SK-N-SH (cell line): ENCODE measurements around the gene CDH13. TPM values are rescaled to one million over a fixed set of nuclear protein-coding genes. Genes with fewer than 3 reads are reported as not detected.

Experiments
- CTCF ChIA-PET: fragments of 300-600, 350-600 bp; formaldehyde crosslinking; extraction: SDS; loops from one replicate; lab custom pipeline; 2021; lab: Yijun Ruan, JAX
- POLR2A ChIA-PET: fragments of 350-600 bp; sonication (Branson Sonifier 250); formaldehyde crosslinking; extraction: SDS; loops from one replicate; lab custom pipeline; 2020; ENCODE audit warnings: antibody characterized with exemption, inconsistent platforms; lab: Yijun Ruan, JAX
- DNase-seq: peaks from one replicate; pipeline ENCODE4 v3.0.0; 2012
- H2AFZ ChIP-seq: fragments of 200-600 bp; sonication (generic); 2 replicates; pipeline ENCODE4 v1.8.1; 2016; ENCODE audit warnings: antibody characterized with exemption, mild to moderate bottlenecking, low read depth
- H3F3A ChIP-seq: fragments of 200-600 bp; sonication (generic); replicated peaks from 2 replicates; pipeline ENCODE3; 2016; ENCODE audit warnings: antibody characterized with exemption, mild to moderate bottlenecking; ENCODE audit not compliant: insufficient read depth
- H3K27ac ChIP-seq, 2 experiments: fragments of 200-500 bp in 1 of 2; fragments of 200-600 bp in 1 of 2; sonication (Bioruptor generic) in 1 of 2; sonication (generic), shearing (Covaris generic) in 1 of 2; 2 replicates each; pipeline versions ENCODE4 v1.5.1 to v1.6.1; 2014 to 2016; ENCODE audit warnings: low read depth in 2 of 2, inconsistent platforms in 1 of 2, low read length in 1 of 2, mild to moderate bottlenecking in 1 of 2, mixed read lengths in 1 of 2
- H3K27me3 ChIP-seq: fragments of 200-600 bp; sonication (generic), shearing (Covaris generic); 2 replicates; pipeline ENCODE4 v1.6.1; 2016; ENCODE audit warnings: mixed run types; ENCODE audit not compliant: insufficient read depth
- H3K36me3 ChIP-seq, 2 experiments: fragments of 200-500 bp in 1 of 2; fragments of 200-600 bp in 1 of 2; sonication (Bioruptor generic) in 1 of 2; sonication (generic) in 1 of 2; replicated peaks in 1 of 2; 2 replicates each; pipeline versions ENCODE3 to v1.5.1; 2014 to 2016; ENCODE audit warnings: low read length in 1 of 2, mild to moderate bottlenecking in 1 of 2; ENCODE audit not compliant: insufficient read depth in 2 of 2, control insufficient read depth in 1 of 2
- H3K4me1 ChIP-seq, 2 experiments: fragments of 200-500 bp in 1 of 2; fragments of 200-600 bp in 1 of 2; sonication (Bioruptor generic) in 1 of 2; sonication (generic), shearing (Covaris generic) in 1 of 2; 2 replicates each; pipeline versions ENCODE4 v1.5.1 to v1.6.1; 2014 to 2016; ENCODE audit warnings: low read depth in 1 of 2, low read length in 1 of 2, mixed run types in 1 of 2; ENCODE audit not compliant: insufficient read depth in 2 of 2, control insufficient read depth in 1 of 2
- H3K4me2 ChIP-seq: fragments of 200-600 bp; sonication (generic), shearing (Covaris generic); 2 replicates; pipeline ENCODE4 v1.6.1; 2017; ENCODE audit warnings: mixed run types
- H3K4me3 ChIP-seq, 2 experiments: fragments of 200-500 bp in 1 of 2; fragments of 200-600 bp in 1 of 2; sonication (Bioruptor generic) in 1 of 2; sonication (generic), shearing (Covaris generic) in 1 of 2; 2 replicates each; pipeline versions ENCODE4 v1.5.1 to v1.8.1; 2014 to 2016; ENCODE audit warnings: low read depth in 2 of 2, inconsistent platforms in 1 of 2, low read length in 1 of 2, mild to moderate bottlenecking in 1 of 2, mixed read lengths in 1 of 2, moderate library complexity in 1 of 2
- H3K79me2 ChIP-seq: fragments of 200-600 bp; sonication (generic); 2 replicates; pipeline ENCODE4 v1.8.1; 2017; ENCODE audit warnings: mild to moderate bottlenecking; ENCODE audit not compliant: insufficient read depth
- H3K9ac ChIP-seq: fragments of 200-600 bp; sonication (generic); 2 replicates; pipeline ENCODE4 v1.6.1; 2017; ENCODE audit warnings: mixed run types
- H3K9me2 ChIP-seq: fragments of 200-600 bp; sonication (generic); 2 replicates; pipeline ENCODE4 v1.6.1; 2017; ENCODE audit warnings: mixed run types
- H3K9me3 ChIP-seq: fragments of 200-600 bp; sonication (generic); 2 replicates; pipeline ENCODE4 v1.6.1; 2017; ENCODE audit warnings: mixed run types, mild to moderate bottlenecking, moderate library complexity
- H4K20me1 ChIP-seq: fragments of 200-600 bp; sonication (generic); 2 replicates; pipeline ENCODE4 v1.6.1; 2017; ENCODE audit warnings: mild to moderate bottlenecking, mixed run types; ENCODE audit not compliant: insufficient read depth
- EP300 ChIP-seq, 2 experiments: IDR thresholded peaks; 2 replicates each; pipeline versions ENCODE4 v1.4.0 to v1.6.1; 2012; ENCODE audit warnings: borderline replicate concordance in 1 of 2, low read depth in 1 of 2, low read length in 1 of 2
- FOSL2 ChIP-seq: IDR thresholded peaks from 2 replicates; pipeline ENCODE4 v1.4.0; 2012; ENCODE audit warnings: low read depth, mild to moderate bottlenecking, moderate library complexity, borderline replicate concordance
- GABPA ChIP-seq: IDR thresholded peaks from 2 replicates; pipeline ENCODE4 v1.4.0; 2012; ENCODE audit warnings: low read depth, mild to moderate bottlenecking
- GATA2 ChIP-seq: sonication (generic); formaldehyde crosslinking; IDR thresholded peaks from 2 replicates; pipeline ENCODE4 v1.5.0; 2020; ENCODE audit warnings: mild to moderate bottlenecking, missing genetic modification reagents
- MXI1 ChIP-seq: IDR thresholded peaks from 2 replicates; pipeline ENCODE4 v1.6.1; 2012; ENCODE audit warnings: mild to moderate bottlenecking, low read depth, low read length, improper control_type of control experiment
- NRF1 ChIP-seq: IDR thresholded peaks from 2 replicates; pipeline ENCODE4 v1.6.1; 2012; ENCODE audit warnings: low read depth, mild to moderate bottlenecking, low read length
- RAD21 ChIP-seq: IDR thresholded peaks from 2 replicates; pipeline ENCODE4 v1.6.1; 2012; ENCODE audit warnings: mild to moderate bottlenecking, low read length
- RCOR1 ChIP-seq: fragments of 150-350 bp; IDR thresholded peaks from 2 replicates; pipeline ENCODE4 v1.6.1; 2017; ENCODE audit warnings: antibody characterized with exemption, low read length
- REST ChIP-seq: IDR thresholded peaks from 2 replicates; pipeline ENCODE4 v1.6.1; 2012; ENCODE audit warnings: mild to moderate bottlenecking, low read depth, low read length, moderate library complexity
- RFX5 ChIP-seq: IDR thresholded peaks from 2 replicates; pipeline ENCODE4 v1.6.1; 2012; ENCODE audit warnings: mild to moderate bottlenecking, improper control_type of control experiment, low read length
- SIN3A ChIP-seq: IDR thresholded peaks from 2 replicates; pipeline ENCODE4 v1.6.1; 2012; ENCODE audit warnings: low read depth, mild to moderate bottlenecking, low read length, moderate library complexity, borderline replicate concordance
- SMC3 ChIP-seq: IDR thresholded peaks from 2 replicates; pipeline ENCODE4 v1.6.1; 2012; ENCODE audit warnings: low read depth, low read length, improper control_type of control experiment
- TAF1 ChIP-seq: IDR thresholded peaks from 2 replicates; pipeline ENCODE4 v1.6.1; 2012; ENCODE audit warnings: low read depth, mild to moderate bottlenecking, low read length, moderate library complexity, borderline replicate concordance
- TCF12 ChIP-seq: IDR thresholded peaks from 2 replicates; pipeline ENCODE4 v1.4.0; 2012
- YY1 ChIP-seq: IDR thresholded peaks from 2 replicates; pipeline ENCODE4 v1.4.0; 2012; ENCODE audit warnings: low read depth, mild to moderate bottlenecking
- ZBTB33 ChIP-seq: IDR thresholded peaks from 2 replicates; pipeline ENCODE4 v1.4.0; 2012; ENCODE audit warnings: low read depth, borderline replicate concordance
- WGBS: methylation state at CpG from one replicate; pipeline ENCODE4 v1.1.6; 2017; ENCODE audit warnings: low lambda C conversion rate; 5-methylcytosine and 5-hydroxymethylcytosine counted together
- polyA plus RNA-seq, 3 experiments: library from polyadenylated mRNA; depleted of rRNA; stranded (reverse); fragments of >200 nt; gene quantifications; 2 replicates each; pipeline ENCODE4 v1.2.3, GENCODE V29; 2012
- TF ChIP-seq, protein P1 (sequence below): fragments of 150-350 bp; IDR thresholded peaks from 2 replicates; pipeline ENCODE4 v1.6.1; 2017; ENCODE audit warnings: antibody characterized with exemption, low read length, low read depth, borderline replicate concordance
- TF ChIP-seq, protein P2 (sequence below): IDR thresholded peaks from 2 replicates; pipeline ENCODE4 v1.4.0; 2012; ENCODE audit warnings: low read depth
- TF ChIP-seq, protein P3 (sequence below): fragments of 150-350 bp; IDR thresholded peaks from 2 replicates; pipeline ENCODE4 v1.6.1; 2016; ENCODE audit warnings: mild to moderate bottlenecking, low read depth, low read length

Gene CDH13
- polyA plus RNA-seq, 1 of the 3 experiments (the other 2 are of a cell fraction), result 93.0 TPM

DNA sequence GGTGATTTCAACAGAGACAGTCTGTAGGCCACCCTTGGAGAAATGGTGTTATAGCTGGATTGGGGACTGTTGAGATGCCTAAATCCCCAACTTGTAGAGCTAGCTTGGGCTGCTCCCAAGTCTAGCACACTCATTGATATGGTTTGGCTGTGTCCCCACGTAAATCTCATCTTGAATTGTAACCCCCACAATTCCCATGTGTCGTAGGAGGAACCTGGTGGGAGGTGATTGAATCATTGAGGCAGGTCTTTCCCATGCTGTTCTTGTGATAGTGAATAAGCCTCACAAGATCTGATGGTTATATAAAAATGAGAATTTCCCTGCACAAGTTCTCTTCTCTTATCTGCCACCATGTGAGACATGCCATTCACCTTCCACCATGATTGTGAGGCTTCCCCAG, 536.0 kb downstream of the CDH13 start:
- WGBS, result 43% methylated on average over 2 of the region's 2 CpGs
- Histone ChIP-seq H3K4me3 (no peak overlapping the region), H3K4me2 (no peak overlapping the region), H3K79me2 (no peaks in the 10 kb centered on the region), H3K9ac (no peak overlapping the region), H3F3A (peaks cover 3% of the 10 kb centered on the region), H3K36me3 (no peaks in the 10 kb centered on the region), H4K20me1 (no peaks in the 10 kb centered on the region), H2AFZ (no peak overlapping the region), H3K9me3 (no peaks in the 10 kb centered on the region), H3K4me1 (no peaks in the 10 kb centered on the region), H3K27ac (no peak overlapping the region)
- ChIA-PET CTCF (no interaction called here), POLR2A (no interaction called here)
- DNase-seq, result no peak
- TF ChIP-seq MXI1 (no peak), NRF1 (no peak), FOSL2 (no peak), RCOR1 (no peak), REST (no peak), TCF12 (no peak), SIN3A (no peak), YY1 (no peak), SMC3 (no peak), GABPA (no peak), EP300 (IDR thresholded peaks at IDR 0.05; ENCODE audit: borderline replicate concordance in 1 of 2, low read depth in 1 of 2, low read length in 1 of 2) (no peak), GATA2 (CRISPR knock-in tag) (no peak), RFX5 (no peak), ZBTB33 (no peak), RAD21 (no peak), TAF1 (no peak)
- TF ChIP-seq, protein P1, sequence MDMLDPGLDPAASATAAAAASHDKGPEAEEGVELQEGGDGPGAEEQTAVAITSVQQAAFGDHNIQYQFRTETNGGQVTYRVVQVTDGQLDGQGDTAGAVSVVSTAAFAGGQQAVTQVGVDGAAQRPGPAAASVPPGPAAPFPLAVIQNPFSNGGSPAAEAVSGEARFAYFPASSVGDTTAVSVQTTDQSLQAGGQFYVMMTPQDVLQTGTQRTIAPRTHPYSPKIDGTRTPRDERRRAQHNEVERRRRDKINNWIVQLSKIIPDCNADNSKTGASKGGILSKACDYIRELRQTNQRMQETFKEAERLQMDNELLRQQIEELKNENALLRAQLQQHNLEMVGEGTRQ, result no peak
- TF ChIP-seq, protein P2, sequence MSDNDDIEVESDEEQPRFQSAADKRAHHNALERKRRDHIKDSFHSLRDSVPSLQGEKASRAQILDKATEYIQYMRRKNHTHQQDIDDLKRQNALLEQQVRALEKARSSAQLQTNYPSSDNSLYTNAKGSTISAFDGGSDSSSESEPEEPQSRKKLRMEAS, result no peak
- TF ChIP-seq, protein P3, sequence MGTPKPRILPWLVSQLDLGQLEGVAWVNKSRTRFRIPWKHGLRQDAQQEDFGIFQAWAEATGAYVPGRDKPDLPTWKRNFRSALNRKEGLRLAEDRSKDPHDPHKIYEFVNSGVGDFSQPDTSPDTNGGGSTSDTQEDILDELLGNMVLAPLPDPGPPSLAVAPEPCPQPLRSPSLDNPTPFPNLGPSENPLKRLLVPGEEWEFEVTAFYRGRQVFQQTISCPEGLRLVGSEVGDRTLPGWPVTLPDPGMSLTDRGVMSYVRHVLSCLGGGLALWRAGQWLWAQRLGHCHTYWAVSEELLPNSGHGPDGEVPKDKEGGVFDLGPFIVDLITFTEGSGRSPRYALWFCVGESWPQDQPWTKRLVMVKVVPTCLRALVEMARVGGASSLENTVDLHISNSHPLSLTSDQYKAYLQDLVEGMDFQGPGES, result no peak
- TF ChIP-seq, all 33 proteins: peak for 0
- no peaks in the 10 kb centered on the region for H3K27me3 ChIP-seq
- H3K9me2 ChIP-seq, result no peaks in the 10 kb centered on the region
